Activated naive CD4-positive, alpha-beta T cell treated with anti-CD3 and anti-CD28 coated beads, Interleukin-2, amount 10 ng/mL, durations not matched to agents 7 days and 5 days (primary cell): ENCODE results near the gene ACOT2.
"Not testable (repeated sequence)": the region's sequence is repeated elsewhere in the genome, so short reads cannot be mapped to it uniquely, and the experiment has no call there.

Experiments used
- CTCF ChIA-PET: fragments of 350-600 bp; sonication (Branson Sonifier 250); formaldehyde crosslinking; loops from one replicate; lab custom pipeline; 2021; ENCODE audit warnings: antibody characterized with exemption; lab: Charles Lee
- DNase-seq: peaks from one replicate; pipeline ENCODE4 v3.0.0-alpha.2; 2020
- H3K27ac Mint-ChIP-seq: one replicate; pipeline ENCODE4 v1.8.0; 2021; ENCODE audit warnings: mild to moderate bottlenecking, moderate library complexity, mixed read lengths
- H3K27me3 Mint-ChIP-seq: one replicate; pipeline ENCODE4 v1.8.0; 2021; ENCODE audit warnings: mild to moderate bottlenecking, mixed read lengths
- H3K36me3 Mint-ChIP-seq: one replicate; pipeline ENCODE4 v1.8.0; 2021; ENCODE audit warnings: mixed read lengths
- H3K4me1 Mint-ChIP-seq: one replicate; pipeline ENCODE4 v1.8.0; 2021; ENCODE audit warnings: mixed read lengths
- H3K4me3 Mint-ChIP-seq: one replicate; pipeline ENCODE4 v1.8.0; 2021; ENCODE audit warnings: mild to moderate bottlenecking, moderate library complexity, mixed read lengths
- H3K9me3 Mint-ChIP-seq: one replicate; pipeline ENCODE4 v1.8.0; 2021; ENCODE audit warnings: mixed read lengths

The ACOT2 gene

DNA sequence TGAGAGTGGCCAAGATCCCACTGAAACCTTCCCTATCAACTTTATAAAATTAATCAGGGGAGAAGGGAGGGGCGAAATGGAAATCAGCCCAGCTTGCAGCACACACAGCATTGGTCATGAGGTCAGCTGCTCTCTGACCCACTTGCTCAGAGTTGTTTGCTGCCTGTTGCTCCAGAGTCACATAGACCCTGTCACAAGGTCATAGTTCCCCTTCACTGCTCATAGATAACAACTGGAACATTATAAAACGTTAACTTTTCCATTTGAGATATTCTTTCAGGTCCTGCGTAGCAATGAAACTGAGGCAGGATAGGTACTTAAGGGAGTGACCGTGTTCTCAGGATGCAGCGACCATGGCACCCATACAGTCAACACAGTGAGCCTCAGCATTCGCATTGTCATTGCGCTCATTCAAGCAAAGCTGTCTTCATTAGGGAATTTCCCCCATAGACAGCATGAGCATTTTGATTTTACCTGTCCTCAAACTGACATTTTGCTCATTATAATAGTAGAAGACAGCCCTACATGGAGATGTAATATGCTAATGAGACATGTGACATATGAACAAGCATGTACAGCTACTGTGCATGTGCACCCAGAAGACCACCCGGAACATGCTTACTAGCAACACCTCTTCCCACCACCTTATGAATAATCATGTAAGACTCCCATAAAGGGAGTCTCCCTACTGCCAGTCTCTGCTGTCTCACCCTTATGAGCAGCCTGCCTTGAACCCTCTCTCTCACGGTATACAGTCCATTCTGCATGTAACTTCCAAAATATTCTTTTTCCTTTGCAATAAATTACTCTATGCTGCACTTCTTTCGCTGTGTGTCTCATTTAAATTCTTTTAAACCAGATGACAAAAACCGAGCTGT, 13.3 kb downstream of the ACOT2 start:
- H3K36me3 Mint-ChIP-seq, H3K4me3 Mint-ChIP-seq, H3K4me1 Mint-ChIP-seq, H3K9me3 Mint-ChIP-seq, DNase-seq, H3K27ac Mint-ChIP-seq, H3K27me3 Mint-ChIP-seq, CTCF ChIA-PET: not testable (repeated sequence)

DNA sequence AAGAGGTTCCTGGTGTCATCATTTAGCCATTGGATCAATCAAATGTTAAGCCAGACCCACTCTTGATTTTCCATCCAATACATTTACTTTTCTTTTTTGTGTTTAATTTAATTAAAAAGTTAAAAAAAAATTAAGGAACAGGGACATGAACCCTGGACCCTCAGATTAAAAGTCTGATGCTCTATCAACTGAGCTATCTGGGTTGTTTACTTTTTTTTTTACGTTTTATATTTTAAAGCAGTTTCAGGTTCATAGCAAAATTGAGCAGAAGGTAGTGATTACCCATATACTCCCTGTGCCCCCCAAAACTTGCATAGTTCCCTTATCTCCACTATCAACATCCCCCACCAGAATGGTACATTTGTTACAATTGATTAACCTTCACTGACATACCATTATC, 19.7 kb downstream of the ACOT2 start:
- peaks cover 4% of the 10 kb centered on the region for H3K9me3 Mint-ChIP-seq
- H3K4me1 Mint-ChIP-seq = peaks cover 16% of the 10 kb centered on the region
- H3K4me3 Mint-ChIP-seq = no peak overlapping the region
- H3K27me3 Mint-ChIP-seq = peaks cover 22% of the 10 kb centered on the region
- CTCF ChIA-PET = interaction anchor here (1.1 to 1.7 kb wide), 2 partner anchors 78 to 80 kb away, joined by 3 to 4 read pairs; no protein-coding TSS in a partner anchor
- H3K36me3 Mint-ChIP-seq = peaks cover 1% of the 10 kb centered on the region
- no peak for DNase-seq
- H3K27ac Mint-ChIP-seq = no peak overlapping the region

DNA sequence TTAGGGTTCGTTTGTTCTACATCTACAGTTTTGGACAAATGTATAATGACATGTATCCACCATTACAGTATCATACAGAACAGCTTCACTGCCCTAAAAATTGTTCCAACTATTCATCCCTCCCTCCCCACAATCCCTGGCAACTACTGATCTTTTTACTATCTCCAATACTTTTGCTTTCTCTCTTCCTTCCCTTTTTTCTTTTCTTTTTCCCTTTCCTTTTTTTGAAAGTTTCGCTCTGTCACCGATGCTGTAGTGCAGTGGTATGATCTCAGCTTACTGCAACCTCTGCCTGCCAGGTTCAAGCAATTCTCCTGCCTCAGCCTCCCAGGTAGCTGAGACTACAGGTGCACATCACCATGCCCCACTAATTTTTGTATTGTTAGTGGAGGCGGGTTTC, 20.1 kb downstream of the ACOT2 start:
- Mint-ChIP-seq H3K4me3 (no peak overlapping the region), H3K4me1 (peaks cover 16% of the 10 kb centered on the region), H3K27ac (no peak overlapping the region), H3K27me3 (peaks cover 22% of the 10 kb centered on the region), H3K9me3 (peaks cover 4% of the 10 kb centered on the region), H3K36me3 (peaks cover 1% of the 10 kb centered on the region)
- no peak for DNase-seq
- CTCF ChIA-PET = interaction anchor here (1.1 to 1.7 kb wide), 3 partner anchors 44 to 81 kb away, joined by 3 to 4 read pairs (median 3); no protein-coding TSS in a partner anchor

DNA sequence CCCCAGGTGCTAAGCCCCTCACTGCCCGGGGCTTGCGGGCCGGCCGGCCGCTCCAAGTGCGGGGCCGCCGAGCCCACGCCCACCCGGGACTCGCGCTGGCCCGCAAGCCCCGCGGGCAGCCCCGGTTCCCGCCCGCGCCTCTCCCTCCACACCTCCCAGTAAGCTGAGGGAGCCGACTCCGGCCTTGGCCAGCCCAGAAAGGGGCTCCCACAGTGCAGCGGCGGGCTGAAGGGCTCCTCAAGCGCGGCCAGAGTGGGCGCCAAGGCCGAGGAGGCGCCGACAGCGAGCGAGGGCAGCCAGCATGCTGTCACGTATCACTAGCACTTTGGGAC, 21.6 kb downstream of the ACOT2 start:
- not testable (repeated sequence) for DNase-seq, H3K36me3 Mint-ChIP-seq, H3K27ac Mint-ChIP-seq, H3K9me3 Mint-ChIP-seq
- H3K4me1 Mint-ChIP-seq = peaks cover 16% of the 10 kb centered on the region
- H3K27me3 Mint-ChIP-seq = peaks cover 22% of the 10 kb centered on the region
- H3K4me3 Mint-ChIP-seq = peak overlapping the region; percentile 67
- CTCF ChIA-PET = interaction anchor here (1.7 kb wide), 1 partner anchor 42 kb away, joined by 3 read pairs; no protein-coding TSS in a partner anchor

DNA sequence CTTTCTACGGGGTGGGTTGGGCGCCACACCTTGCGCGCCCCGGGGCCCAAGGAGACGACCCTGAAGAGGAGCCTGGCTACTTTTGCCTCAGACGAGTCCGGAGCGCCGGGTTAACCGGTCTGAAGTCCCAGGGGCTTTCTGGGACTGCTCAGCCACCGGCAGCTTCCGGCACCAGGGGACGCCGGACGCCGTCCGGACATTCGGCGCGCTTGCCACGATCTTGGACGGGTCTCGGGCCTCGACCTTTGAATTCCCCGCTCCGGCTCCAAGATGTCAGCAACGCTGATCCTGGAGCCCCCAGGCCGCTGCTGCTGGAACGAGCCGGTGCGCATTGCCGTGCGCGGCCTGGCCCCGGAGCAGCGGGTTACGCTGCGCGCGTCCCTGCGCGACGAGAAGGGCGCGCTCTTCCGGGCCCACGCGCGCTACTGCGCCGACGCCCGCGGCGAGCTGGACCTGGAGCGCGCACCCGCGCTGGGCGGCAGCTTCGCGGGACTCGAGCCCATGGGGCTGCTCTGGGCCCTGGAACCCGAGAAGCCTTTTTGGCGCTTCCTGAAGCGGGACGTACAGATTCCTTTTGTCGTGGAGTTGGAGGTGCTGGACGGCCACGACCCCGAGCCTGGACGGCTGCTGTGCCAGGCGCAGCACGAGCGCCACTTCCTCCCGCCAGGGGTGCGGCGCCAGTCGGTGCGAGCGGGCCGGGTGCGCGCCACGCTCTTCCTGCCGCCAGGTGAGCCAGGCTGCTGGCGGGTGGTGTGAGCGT, 22.9 kb downstream of the ACOT2 start, which contains the start of gene ACOT4:
TSS of gene ACOT4 (plus strand) at position 184 of the 760 bp plus-strand sequence. CDS start at position 271, 87 bp downstream.
- H3K4me3 Mint-ChIP-seq = peak within 1 kb of the TSS; percentile 67
- CTCF ChIA-PET = no interaction called here

DNA sequence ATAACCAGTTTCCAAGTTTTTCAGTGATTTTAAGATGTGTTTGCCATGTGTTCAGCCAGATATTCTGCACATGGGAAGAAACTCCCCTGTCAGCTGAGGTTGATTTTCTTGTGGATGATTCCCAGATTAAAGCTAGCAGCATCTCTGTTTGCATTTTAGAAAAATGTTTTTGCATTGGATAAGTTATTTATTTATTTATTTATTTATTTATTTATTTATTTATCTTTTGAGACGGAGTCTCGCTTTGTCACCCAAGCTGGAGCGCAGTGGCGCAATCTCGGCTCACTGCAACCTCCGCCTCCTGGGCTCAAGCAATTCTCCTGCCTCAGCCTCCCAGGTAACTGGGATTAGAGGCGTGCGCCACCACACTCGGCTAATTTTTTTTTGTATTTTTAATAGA, 25.5 kb downstream of the ACOT2 start:
- Mint-ChIP-seq H3K9me3 (peaks cover 4% of the 10 kb centered on the region), H3K4me1 (peaks cover 16% of the 10 kb centered on the region), H3K4me3 (no peak overlapping the region), H3K27me3 (peaks cover 23% of the 10 kb centered on the region), H3K27ac (no peak overlapping the region), H3K36me3 (peaks cover 1% of the 10 kb centered on the region)
- CTCF ChIA-PET = no interaction called here
- DNase-seq = no peak

More for the DNA sequence above, 22.9 kb downstream of the ACOT2 start, which contains the start of gene ACOT4:
- Mint-ChIP-seq H3K36me3 (peaks cover 1% of the 10 kb centered on the region), H3K4me1 (peaks cover 16% of the 10 kb centered on the region), H3K27me3 (peaks cover 21% of the 10 kb centered on the region), H3K9me3 (peaks cover 4% of the 10 kb centered on the region), H3K27ac (peak within 1 kb of the TSS; percentile 62)
- peak; percentile 61 for DNase-seq

DNA sequence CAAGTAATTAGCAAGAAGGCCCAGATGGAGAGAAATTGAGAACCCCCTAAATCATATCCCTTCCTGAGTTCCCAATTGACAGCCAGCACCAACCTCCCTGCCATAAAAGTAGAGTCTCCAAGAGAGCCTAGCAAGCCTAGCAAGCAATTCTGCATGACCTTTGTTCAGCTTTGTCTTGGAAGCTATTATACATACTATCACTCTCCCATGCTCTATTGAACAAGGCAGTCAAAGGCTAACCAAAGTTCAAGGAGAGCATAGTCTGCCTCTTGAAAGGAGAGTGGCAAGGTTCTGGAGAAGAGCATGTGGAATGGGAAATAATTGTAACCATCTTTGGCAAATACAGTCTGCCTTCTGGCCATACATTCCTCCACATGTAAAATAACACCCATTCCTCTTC, 30.5 kb downstream of the ACOT2 start:
- no peaks in the 10 kb centered on the region for H3K9me3 Mint-ChIP-seq
- peaks cover 4% of the 10 kb centered on the region for H3K4me1 Mint-ChIP-seq
- H3K27me3 Mint-ChIP-seq = peaks cover 13% of the 10 kb centered on the region
- H3K36me3 Mint-ChIP-seq = no peaks in the 10 kb centered on the region
- no peak for DNase-seq
- H3K4me3 Mint-ChIP-seq = no peak overlapping the region
- no peak overlapping the region for H3K27ac Mint-ChIP-seq
- CTCF ChIA-PET = interaction anchor here (2.0 kb wide), 1 partner anchor 28 kb away, joined by 7 read pairs; no protein-coding TSS in a partner anchor

DNA sequence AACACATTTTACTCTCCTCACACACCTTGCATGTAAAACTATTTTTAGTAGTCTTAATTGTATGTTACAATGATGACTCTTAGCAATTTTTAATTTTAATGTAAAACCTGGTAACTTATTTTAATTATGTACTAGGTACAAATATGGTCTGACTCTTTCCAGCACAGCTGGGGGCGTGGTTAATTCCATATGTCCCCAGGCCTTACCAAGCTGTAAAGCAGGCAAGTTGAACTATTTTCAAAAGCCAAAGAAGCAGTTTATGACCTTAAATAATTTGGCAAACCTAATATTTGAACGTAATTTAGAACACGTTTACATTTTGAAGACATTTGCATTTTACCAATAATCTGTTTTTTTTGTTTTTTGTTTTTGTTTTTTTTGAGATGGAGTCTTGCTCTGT, 34.0 kb downstream of the ACOT2 start:
- Mint-ChIP-seq H3K4me1 (peaks cover 4% of the 10 kb centered on the region), H3K9me3 (no peaks in the 10 kb centered on the region), H3K27me3 (peaks cover 22% of the 10 kb centered on the region), H3K4me3 (no peak overlapping the region), H3K27ac (no peak overlapping the region), H3K36me3 (no peaks in the 10 kb centered on the region)
- CTCF ChIA-PET = no interaction called here
- DNase-seq = no peak

DNA sequence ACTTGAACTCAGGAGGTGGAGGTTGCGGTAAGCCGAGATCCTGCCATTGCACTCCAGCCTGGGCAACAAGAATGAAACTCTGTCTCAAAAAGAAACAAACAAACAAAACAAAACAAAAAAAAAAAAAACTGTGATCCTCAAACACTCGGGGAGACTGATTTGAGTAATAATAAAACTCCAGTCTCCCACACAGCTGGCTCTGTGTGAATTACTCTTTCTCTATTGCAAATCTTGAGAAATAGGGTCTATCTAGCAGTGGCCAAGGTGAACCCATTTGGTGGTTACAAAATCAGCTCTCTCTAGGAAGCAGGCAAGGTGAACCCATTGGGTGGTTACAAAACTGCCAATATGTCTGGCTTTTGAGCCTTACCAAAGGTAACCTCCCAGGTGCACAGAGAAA, 37.3 kb downstream of the ACOT2 start:
- DNase-seq = no peak
- Mint-ChIP-seq H3K27ac (no peak overlapping the region), H3K36me3 (no peaks in the 10 kb centered on the region), H3K27me3 (peaks cover 15% of the 10 kb centered on the region), H3K4me3 (no peak overlapping the region), H3K4me1 (peaks cover 6% of the 10 kb centered on the region), H3K9me3 (peaks cover 2% of the 10 kb centered on the region)
- CTCF ChIA-PET = no interaction called here

DNA sequence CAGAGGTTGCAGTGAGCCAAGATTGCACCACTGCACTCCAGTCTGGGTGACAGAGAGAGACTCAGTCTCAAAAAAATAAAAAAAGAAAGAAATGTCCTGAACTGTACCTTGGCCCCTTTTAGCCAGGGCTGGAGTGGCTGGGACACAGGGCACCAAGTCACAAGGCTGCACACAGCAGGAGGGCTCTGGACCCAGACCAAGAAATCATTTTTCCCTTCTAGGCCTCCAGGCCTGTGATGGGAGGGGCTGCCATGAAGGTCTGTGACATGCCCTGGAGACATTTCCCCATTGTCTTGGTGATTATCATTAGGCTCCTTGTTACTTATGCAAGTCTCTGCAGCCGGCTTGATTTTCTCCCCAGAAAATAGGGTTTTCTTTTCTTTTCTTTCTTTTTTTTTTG, 38.2 kb downstream of the ACOT2 start:
- Mint-ChIP-seq H3K9me3 (peaks cover 2% of the 10 kb centered on the region), H3K4me1 (peaks cover 10% of the 10 kb centered on the region), H3K27me3 (peaks cover 14% of the 10 kb centered on the region), H3K36me3 (no peaks in the 10 kb centered on the region), H3K4me3 (no peak overlapping the region), H3K27ac (no peak overlapping the region)
- DNase-seq = no peak
- CTCF ChIA-PET = no interaction called here

DNA sequence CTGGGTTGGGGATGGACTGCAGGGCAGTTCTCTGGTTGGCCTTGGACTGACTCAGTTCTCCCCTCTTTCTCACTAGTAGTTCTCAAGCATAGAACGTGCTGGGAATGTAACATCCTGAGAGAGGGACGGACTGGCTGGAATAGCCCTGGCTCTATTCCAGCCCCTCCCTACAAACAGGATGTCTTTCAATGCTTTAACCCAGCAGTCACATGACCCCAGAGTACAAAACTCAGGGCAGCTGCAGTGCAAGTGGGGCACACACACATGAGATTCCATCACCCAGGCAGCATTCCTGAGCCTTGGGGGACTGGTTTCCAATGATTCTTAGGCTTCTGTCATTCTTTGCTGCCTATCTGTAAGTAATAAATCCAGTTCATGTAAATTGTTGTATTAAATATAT, 41.7 kb downstream of the ACOT2 start:
- DNase-seq = no peak
- CTCF ChIA-PET = interaction anchor here (0.8 kb wide), 1 partner anchor 104 kb away, joined by 4 read pairs; no protein-coding TSS in a partner anchor
- Mint-ChIP-seq H3K36me3 (no peaks in the 10 kb centered on the region), H3K4me3 (no peak overlapping the region), H3K27ac (no peak overlapping the region), H3K9me3 (peaks cover 2% of the 10 kb centered on the region), H3K27me3 (peaks cover 17% of the 10 kb centered on the region), H3K4me1 (peaks cover 14% of the 10 kb centered on the region)

DNA sequence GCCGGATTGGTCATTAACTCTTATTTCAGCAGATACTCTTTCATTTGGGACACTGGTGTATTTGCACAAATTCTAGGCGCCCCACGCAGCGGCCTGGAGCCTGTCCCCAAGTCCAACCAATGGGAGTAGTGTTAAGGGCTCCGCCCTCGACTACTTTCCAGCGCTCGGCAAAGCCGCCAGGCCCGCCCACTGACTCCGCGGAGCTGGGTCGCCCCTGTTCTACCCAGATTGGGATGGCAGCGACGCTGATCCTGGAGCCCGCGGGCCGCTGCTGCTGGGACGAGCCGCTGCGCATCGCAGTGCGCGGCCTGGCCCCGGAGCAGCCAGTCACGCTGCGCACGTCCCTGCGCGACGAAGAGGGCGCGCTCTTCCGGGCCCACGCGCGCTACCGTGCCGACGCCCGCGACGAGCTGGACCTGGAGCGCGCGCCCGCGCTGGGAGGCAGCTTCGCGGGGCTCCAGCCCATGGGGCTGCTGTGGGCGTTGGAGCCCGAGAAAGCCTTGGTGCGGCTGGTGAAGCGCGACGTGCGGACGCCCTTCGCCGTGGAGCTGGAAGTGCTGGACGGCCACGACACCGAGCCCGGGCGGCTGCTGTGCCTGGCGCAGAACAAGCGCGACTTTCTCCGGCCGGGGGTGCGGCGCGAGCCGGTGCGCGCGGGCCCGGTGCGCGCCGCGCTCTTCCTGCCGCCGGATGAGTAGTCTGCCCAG, 43.5 kb downstream of the ACOT2 start, which contains the start of gene ACOT6:
TSS of gene ACOT6 (plus strand) at position 179 of the 707 bp plus-strand sequence. CDS start at position 234, 55 bp downstream.
- peak; percentile 75 for DNase-seq
- Mint-ChIP-seq H3K36me3 (no peaks in the 10 kb centered on the region), H3K27me3 (peaks cover 10% of the 10 kb centered on the region), H3K9me3 (peaks cover 2% of the 10 kb centered on the region), H3K4me3 (peak within 1 kb of the TSS; percentile 77), H3K4me1 (peaks cover 14% of the 10 kb centered on the region), H3K27ac (peak within 1 kb of the TSS; percentile 82)
- CTCF ChIA-PET = interaction anchor here (0.7 to 2.2 kb wide), 3 partner anchors 21 to 104 kb away, joined by 3 to 9 read pairs (median 8); partner anchors contain the start of gene ACOT2

DNA sequence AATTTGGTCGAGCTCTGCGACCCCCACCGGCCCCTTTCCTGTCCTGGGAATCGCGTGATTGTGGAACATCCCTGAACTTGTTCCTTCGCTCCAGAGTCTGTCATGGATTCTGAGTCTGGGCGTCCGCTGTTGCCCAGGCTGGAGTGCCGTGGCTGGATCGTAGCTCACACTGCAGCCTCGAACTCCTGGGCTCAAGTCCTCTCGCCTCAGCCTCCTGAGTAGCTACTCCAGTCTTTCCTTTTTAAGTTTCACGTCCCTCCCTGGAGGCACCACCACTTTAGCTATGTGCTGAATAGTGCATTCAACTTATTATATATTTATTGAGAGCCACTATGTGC, 44.0 kb downstream of the ACOT2 start:
- Mint-ChIP-seq H3K27me3 (peaks cover 10% of the 10 kb centered on the region), H3K9me3 (peaks cover 2% of the 10 kb centered on the region)
- CTCF ChIA-PET = interaction anchor here (1.7 to 2.2 kb wide), 2 partner anchors 43 to 105 kb away, joined by 8 to 9 read pairs; partner anchors contain the start of gene ACOT2

More for the DNA sequence above, 44.0 kb downstream of the ACOT2 start:
- peak overlapping the region; percentile 71 for H3K27ac Mint-ChIP-seq
- peaks cover 14% of the 10 kb centered on the region for H3K4me1 Mint-ChIP-seq
- H3K36me3 Mint-ChIP-seq = no peaks in the 10 kb centered on the region
- DNase-seq = no peak
- H3K4me3 Mint-ChIP-seq = peak overlapping the region; percentile 77
